GDM1 (cell line): ENCODE results near the gene TAP2.
"Not testable (repeated sequence)": the region's sequence is repeated elsewhere in the genome, so short reads cannot be mapped to it uniquely, and the experiment has no call there.

Experiments
- DNase-seq: peaks from one replicate; lab custom pipeline; 2025; lab: John Stamatoyannopoulos, UW

Gene TAP2

DNA sequence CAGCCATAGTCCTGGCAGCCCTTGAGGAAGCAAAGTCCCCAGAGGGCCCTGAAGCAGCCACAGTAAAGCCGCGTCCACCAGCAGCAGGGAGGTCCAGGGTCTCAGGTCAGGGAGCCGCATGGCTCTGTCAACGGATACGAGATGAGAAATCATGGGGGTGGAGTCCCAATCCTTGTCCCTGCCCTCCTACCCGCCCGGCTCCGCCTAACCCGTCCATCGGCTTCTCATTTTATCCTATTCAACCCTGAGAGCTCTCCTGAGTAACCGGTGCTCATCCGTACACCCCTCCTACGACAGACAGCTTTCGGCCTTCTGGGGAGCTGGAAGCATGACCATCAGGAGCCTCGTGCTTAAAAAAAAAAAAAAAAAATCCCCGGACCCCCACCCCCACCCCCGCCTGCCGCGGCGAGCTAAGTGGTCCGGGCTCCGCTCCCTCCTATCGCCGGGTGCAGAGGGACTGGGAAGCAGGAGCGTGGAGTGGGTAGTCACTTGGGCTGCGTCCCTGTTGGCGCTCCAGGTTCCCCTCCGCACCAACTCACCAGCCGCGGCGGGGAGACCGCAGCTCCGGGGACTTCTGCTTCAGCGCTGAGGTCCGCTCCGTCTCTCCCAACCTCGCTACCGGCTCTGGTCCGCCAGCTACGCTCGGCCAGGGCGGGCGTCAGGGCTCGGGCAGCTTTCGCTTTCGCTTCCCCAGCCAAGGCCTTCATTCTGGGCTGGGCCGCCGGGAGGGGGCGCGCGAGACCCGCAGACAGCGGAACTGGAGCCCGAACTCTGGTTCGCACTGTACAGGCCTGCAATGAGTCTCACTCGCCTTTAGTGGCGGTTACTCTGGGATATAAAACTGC is at the start of gene TAP2:
TSS of gene TAP2 (minus strand) at position 626 of the 845 bp plus-strand sequence. CDS start at position 120, 506 bp downstream.
- DNase-seq: peak; percentile 93

DNA sequence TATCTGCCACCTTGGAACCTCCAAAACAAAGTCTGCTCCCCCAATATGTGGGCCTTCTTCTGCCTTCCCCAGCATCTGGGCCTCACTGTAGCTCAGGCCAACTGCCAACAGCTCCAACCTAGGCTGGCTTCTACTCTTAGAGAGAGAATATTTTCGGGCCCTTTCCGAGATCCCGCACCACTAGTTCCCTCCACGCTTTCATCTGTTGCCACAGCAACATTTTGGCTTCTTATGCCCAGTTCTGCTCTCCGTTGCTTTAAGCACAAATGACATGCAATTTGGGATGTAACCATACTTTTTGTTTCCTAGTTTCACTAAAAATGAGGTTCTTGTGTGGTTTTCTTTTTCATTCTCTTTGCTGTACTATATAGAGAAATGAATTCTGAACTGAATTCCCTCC is 49.1 kb upstream of the TAP2 start:
- DNase-seq: no peak

- DNase-seq: no peak
These were observed 48.3 kb upstream of the TAP2 start for GRCh38 chr6:32886681-32887383.

GRCh38 chr6:32885698-32886286 is 47.3 kb upstream of the TAP2 start:
- peak; percentile 25 for DNase-seq

- no peak for DNase-seq
These were observed 45.2 kb upstream of the TAP2 start for GRCh38 chr6:32883789-32884188.

DNA sequence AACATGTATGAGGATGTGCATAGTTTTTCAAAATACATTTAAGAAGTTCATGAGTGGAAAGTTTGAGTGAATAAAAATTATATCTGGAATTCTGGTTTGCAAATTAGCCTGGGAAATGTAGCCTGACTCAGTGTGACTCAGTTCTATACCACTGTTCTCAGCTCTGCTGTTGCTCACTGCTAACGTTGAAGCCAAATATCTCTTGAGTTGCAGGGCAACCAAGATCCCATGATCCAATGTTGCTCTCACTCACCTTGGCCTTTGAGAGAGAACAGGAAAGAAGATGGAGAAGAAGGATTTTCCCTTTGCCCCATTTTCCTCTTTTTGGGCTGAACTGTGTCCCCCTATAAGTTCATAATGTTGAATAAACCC is 44.3 kb upstream of the TAP2 start:
- DNase-seq: no peak

DNA sequence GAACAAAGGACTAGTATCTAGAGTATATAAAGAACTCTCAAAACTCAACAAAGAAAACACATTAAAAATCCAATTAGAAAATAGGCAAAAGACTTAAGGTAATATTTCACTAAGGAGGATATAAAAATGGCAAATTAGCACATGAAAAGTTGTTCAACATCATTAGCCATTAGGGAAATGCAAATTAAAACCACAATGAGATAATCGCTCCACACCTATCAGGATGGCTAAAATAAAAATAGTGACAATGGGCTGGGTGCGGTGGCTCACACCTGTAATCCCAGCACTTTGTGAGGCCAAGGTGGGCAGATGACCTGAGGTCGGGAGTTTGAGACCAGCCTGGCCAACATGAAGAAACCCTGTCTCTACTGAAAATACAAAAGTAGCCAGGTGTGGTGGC is 42.4 kb upstream of the TAP2 start:
- DNase-seq: not testable (repeated sequence)

- DNase-seq: no peak
These were observed 41.2 kb upstream of the TAP2 start for GRCh38 chr6:32879691-32880090.

- no peak for DNase-seq
These were observed 38.1 kb upstream of the TAP2 start for GRCh38 chr6:32876603-32877002.

DNA sequence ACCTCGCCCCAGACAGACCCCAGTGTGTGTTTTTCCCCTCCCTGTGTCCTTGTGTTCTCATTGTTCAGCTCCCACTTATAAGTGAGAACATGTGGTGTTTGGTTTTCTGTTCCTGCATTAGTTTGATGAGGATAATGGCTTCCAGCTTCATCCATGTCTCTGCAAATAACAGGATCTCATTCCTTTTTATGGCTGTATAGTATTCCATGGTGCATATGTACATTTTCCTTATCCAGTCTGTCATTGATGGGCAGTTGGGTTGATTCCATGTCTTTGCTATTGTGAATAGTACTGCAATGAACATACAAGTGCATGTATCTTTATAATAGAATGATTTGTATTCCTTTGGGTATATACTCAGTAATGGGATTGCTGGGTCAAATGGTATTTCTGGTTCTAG is 35.4 kb upstream of the TAP2 start:
- DNase-seq: not testable (repeated sequence)

DNA sequence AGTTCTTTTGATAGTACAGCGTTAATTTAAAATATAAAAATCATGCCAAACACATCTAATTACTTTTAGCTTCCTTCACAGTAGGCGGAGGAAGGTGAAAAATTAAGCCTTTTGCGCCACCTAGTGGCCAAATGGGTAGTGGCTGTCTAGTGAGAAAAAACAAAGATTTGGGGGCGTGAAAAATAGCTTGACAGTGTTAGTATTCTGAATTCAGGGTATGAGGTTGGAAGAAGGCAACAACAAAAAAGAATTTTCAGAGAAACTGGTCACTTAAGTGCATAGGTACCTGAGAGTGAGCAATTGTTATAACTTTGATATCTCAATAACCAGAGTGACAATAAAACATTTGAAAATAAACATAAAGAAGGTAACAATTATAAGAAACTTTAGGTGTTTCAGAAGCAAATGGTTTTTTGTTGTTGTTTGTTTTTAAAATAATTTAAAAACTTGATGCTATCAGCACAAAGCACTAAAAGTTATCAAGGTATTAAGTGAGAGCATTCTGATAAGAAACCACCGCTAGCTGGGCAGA is 29.8 kb upstream of the TAP2 start:
- DNase-seq: peak; percentile 55

GRCh38 chr6:32867554-32868256 is 29.2 kb upstream of the TAP2 start:
- DNase-seq: no peak

DNA sequence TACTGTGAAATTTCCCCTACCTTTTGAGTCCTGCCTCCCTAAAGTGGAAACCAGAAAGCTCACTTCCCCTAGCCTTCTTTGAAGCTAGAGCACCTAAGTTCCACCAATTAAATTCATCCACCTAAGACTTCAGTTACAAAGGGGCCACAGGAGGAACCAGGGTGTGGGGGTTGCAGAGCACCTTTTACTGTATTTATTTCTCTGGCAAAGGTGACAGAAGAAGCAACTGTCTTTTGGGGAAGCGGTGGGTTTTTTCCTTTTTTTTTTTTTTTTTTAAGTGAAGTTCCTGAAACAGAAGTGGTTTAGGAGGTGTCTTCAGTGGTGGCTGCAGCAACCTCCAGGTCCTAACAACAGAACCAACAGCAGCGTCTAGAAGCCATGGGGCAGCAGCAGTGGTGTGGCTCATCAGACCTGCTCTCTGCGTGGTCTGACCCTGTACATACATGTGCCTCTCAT is 28.5 kb upstream of the TAP2 start:
- DNase-seq: no peak

GRCh38 chr6:32865724-32866443 is 27.3 kb upstream of the TAP2 start:
- no peak for DNase-seq

GRCh38 chr6:32862725-32863124 is 24.2 kb upstream of the TAP2 start:
- no peak for DNase-seq

- DNase-seq: no peak
These were observed 22.1 kb upstream of the TAP2 start for GRCh38 chr6:32860674-32861073.

- no peak for DNase-seq
These were observed 19.7 kb upstream of the TAP2 start for GRCh38 chr6:32858194-32858593.

- DNase-seq: no peak
These were observed 18.8 kb upstream of the TAP2 start for GRCh38 chr6:32857156-32857891.

GRCh38 chr6:32855467-32856174 is 17.1 kb upstream of the TAP2 start:
- no peak for DNase-seq
